GM21423 (cell line): Measurements from ENCODE around the gene ZNF468.
A peak's percentile ranks its signal among the peaks of the same experiment; 100 is the strongest.
"Not testable (repeated sequence)": the region's sequence is repeated elsewhere in the genome, so short reads cannot be mapped to it uniquely, and the experiment has no call there.

Source experiments
- ATAC-seq: cut with Tn5 transposase; IDR thresholded peaks from one replicate; pipeline ENCODE4 v1.9.1; 2021; ENCODE audit warnings: mild to moderate bottlenecking, moderate library complexity; ENCODE audit not compliant: unreplicated experiment

ZNF468 gene

GRCh38 chr19:52829866-52830265, 27.6 kb downstream of the ZNF468 start:
- ATAC-seq, result not testable (repeated sequence)

GRCh38 chr19:52825765-52826164, 31.7 kb downstream of the ZNF468 start:
- no peak for ATAC-seq

- no peak for ATAC-seq
Observed at GRCh38 chr19:52823676-52824075, 33.7 kb downstream of the ZNF468 start.

GRCh38 chr19:52821204-52821960, 36.0 kb downstream of the ZNF468 start, which contains the start of gene ZNF28:
Gene ZNF28 (minus strand): TSS chr19:52821633. CDS start chr19:52817958, 3,675 bp downstream.
- ATAC-seq, result peak; percentile 99

GRCh38 chr19:52820472-52821203, 36.8 kb downstream of the ZNF468 start:
- ATAC-seq, result peak; percentile 22

GRCh38 chr19:52809801-52810200, 47.6 kb downstream of the ZNF468 start:
- no peak for ATAC-seq

GRCh38 chr19:52799950-52800640, 57.3 kb downstream of the ZNF468 start:
- not testable (repeated sequence) for ATAC-seq

- no peak for ATAC-seq
Observed at GRCh38 chr19:52789440-52789839, 68.0 kb downstream of the ZNF468 start.
